ENCODE data around the gene TEKTIP1. TPM values are rescaled to one million over a fixed set of nuclear protein-coding genes. Genes with fewer than 3 reads are reported as not detected.

TEKTIP1 gene
- total RNA-seq, 1 donor from 2014 or later: not detected

- DNase-seq (ENCODE audit: low read depth in 2 of 2): no peak
Measured at GRCh38 chr19:3585301-3586126, 46.5 kb downstream of the TEKTIP1 start, which contains the start of gene GIPC3. Gene GIPC3, plus strand, starts transcription at chr19:3585478. Its CDS starts 120 bp downstream, at chr19:3585598.

DNA sequence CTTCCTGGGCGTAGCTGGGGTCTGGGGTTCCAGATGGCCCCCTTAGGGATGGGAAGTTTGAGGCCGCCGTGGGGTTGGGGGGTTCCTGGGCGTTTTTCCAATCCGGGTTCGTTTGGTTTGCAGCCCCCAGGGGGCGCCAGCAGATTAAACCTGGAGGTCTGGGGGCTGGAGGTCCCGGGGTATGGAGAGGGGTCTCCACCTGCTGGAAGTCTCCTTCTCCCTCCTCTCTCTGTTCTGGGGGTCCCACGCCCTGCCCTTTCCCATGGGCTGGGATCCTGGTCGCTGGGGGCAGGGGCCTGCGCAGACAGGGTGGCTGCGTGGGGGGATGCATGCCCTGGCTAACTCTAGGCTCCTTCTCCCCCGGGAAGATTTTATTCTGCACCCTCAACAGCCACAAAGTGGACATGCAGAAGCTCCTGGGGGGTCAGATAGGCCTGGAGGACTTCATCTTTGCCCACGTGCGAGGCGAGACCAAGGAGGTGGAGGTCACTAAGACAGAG lies 47.2 kb downstream of the TEKTIP1 start:
- no peak for DNase-seq (ENCODE audit: low read depth in 2 of 2)

DNA sequence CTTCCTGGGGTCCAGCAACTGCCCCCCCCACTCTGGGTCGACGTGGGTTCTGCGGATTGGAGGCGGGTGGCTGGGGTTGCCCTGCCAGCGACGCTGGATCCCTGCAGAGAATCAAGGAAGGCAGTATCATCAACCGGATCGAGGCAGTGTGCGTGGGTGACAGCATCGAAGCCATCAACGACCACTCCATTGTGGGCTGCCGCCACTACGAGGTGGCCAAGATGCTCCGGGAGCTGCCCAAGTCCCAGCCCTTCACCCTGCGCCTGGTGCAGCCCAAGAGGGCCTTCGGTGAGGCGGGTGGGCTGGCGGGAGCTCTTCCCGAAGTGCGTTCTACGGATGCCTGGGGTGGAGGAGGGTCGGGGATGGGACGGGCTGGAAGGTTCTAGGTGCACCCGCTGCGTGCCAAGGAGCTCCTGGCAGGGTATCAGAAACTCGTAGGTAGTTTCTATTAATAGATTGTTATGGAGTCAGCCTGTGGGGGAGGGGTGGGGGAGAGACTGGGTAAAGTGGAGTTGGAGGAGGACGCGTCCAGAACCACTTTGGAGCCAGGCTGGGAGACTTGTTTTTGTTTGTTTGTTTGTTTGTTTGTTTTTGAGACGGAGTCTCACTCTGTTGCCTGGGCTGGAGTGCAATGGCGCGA lies 47.9 kb downstream of the TEKTIP1 start:
- DNase-seq (ENCODE audit: low read depth in 2 of 2): no peak

DNA sequence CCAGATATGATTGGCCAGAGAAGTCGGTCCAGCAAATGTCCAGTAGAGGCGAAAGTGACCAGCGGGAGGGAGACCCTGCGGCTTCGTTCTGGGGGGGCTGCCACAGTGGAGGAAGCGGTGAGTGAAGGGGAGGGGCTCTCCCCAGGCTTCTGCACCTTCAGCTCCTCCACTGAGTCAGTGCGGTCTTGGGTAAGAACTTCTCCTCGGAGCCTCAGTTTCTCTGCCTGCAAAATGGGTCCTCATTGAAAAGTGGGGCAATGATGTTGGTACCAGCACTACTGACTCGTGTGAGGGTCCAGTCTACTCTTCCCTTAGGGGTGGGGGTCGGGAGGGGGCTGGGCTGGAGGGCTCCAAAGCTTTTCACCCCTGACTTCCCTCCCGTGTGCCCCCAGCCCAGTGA lies 50.5 kb downstream of the TEKTIP1 start:
- DNase-seq (ENCODE audit: low read depth in 2 of 2): no peak

DNA sequence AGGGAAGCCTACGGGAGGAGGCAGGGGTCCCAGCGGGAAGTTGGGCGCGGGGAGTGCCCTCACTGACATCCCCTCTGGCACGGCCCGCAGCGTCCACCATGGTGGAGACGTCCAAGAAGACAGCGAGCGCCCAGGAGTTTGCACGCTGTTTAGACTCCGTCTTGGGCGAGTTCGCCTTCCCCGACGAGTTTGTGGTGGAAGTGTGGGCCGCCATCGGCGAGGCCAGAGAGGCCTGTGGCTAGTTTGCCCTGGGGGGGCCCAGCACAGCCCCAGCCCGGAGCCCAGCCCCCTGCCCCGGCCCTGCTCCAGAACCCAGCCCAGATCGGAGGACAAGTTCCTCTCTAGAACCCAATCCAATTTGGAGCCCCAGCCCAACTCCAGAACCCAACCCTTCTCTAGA lies 51.0 kb downstream of the TEKTIP1 start:
- no peak for DNase-seq (ENCODE audit: low read depth in 2 of 2)

DNA sequence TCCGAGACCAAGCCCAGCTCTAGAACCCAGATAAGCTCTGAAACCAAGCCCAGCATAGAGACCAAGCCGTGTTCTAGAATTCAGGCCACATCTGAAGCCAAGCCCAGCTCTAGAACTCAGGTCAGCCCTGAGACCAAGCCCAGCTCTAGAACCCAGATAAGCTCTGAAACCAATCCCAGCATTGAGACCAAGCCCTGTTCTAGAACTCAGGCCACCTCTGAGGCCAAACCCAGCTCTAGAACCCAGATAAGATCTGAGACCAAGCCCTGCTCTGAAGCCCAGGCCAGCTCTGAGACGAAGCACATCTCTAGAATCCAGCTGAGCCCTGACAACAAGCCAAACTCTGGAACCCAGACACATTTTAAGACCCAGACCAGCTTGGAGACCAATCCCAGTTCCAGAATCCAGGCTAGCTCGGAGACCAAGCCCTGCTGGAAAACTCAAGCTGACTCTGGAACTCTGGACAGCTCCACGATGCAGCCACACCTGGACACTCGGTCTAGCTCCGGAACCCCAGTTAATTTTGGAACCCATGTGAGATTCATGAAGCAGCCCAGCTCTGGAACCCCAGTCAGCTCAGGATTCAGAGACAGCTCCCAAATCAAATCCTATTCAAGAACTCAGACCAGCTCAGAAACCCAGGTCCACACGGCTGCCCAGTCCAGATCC lies 52.2 kb downstream of the TEKTIP1 start:
- no peak for DNase-seq (ENCODE audit: low read depth in 2 of 2)

DNA sequence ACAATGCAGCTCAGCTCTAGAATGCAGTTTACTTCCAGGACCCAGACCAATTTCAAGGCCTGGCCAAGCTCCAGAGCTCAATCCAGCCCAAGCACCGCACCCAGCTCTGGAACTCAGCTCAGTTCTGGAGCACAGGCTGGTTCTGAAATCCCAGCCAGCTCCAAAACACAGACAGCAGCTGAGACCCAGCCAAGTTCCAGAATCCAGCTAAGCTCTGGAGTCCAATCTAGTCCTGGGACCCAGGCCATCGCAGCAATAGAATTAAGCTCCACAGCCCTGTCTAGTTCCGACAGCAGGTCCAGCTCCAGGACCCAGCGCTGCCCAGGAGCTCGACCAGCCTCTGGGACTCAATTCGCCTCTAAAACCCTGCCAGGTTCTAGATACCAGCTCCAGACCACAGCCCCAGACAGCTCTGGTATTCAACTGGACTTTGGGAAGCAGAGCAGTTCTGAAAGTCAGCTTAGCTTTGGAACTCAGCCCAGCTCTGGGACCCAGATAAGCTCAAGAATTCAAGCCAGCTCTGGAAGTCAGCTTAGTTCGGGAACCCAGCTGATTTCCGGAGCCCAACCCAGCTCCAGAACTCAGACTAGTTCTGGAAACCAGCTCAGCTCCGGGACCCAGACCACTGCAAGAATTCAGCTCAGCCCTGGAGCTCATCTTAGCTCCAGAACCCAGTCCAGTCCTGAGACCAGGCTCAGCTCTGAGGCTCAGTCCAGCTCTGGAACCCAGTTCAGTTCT lies 53.1 kb downstream of the TEKTIP1 start:
- DNase-seq (ENCODE audit: low read depth in 2 of 2): no peak

DNA sequence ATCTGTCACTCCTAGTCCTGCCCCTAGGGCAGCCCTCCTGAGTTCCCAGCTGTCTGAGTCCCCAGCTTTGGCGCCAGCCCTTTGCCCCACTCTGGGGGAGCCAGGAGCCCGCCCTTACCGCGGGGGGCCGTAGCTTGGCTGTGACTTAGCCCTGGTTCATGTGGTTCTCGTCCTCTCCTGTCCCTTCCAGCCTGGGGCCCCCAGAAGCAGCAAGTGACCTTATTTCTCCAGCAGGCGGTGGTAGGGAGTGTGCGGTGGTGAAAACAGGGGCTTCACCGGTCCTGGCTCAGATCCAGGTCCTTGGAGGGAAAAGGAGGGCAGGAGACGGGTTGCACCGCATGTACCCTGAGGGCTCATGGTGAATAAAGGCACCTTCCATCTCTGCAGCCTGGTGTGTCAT lies 54.2 kb downstream of the TEKTIP1 start:
- no peak for DNase-seq (ENCODE audit: low read depth in 2 of 2)

Other genes starting within 250 kb of the TEKTIP1 start
- 11.9 and 18.2 TPM in 2 replicates for gene NFIC, start 172.6 kb upstream of the TEKTIP1 start, total RNA-seq
- gene SMIM24, start 58.6 kb upstream of the TEKTIP1 start, total RNA-seq: not detected in 2 replicates
- gene SMIM44, start 55.7 kb upstream of the TEKTIP1 start, total RNA-seq: not detected in 2 replicates
- 8.6 and 13.9 TPM in 2 replicates for gene DOHH, start 38.5 kb upstream of the TEKTIP1 start, total RNA-seq
- gene FZR1, start 32.9 kb upstream of the TEKTIP1 start, total RNA-seq: 28.4 and 29.8 TPM in 2 replicates
- 53.8 and 78.4 TPM in 2 replicates for gene MFSD12, start 18.4 kb downstream of the TEKTIP1 start, total RNA-seq
- 58.9 and 73.7 TPM in 2 replicates for gene HMG20B, start 33.8 kb downstream of the TEKTIP1 start, total RNA-seq
- gene GIPC3, start 46.3 kb downstream of the TEKTIP1 start, total RNA-seq: 0.77 and 1.4 TPM in 2 replicates
- 1.9 and 2.1 TPM in 2 replicates for gene TBXA2R, start 67.7 kb downstream of the TEKTIP1 start, total RNA-seq
- 18.6 and 25.8 TPM in 2 replicates for gene CACTIN, start 87.6 kb downstream of the TEKTIP1 start, total RNA-seq
- 19.4 and 42.0 TPM in 2 replicates for gene PIP5K1C, start 161.3 kb downstream of the TEKTIP1 start, total RNA-seq
- gene TJP3, start 169.2 kb downstream of the TEKTIP1 start, total RNA-seq: under 0.01 TPM in 2 replicates
- 15.0 and 22.5 TPM in 2 replicates for gene APBA3, start 222.5 kb downstream of the TEKTIP1 start, total RNA-seq
- 45.1 and 72.9 TPM in 2 replicates for gene MRPL54, start 223.5 kb downstream of the TEKTIP1 start, total RNA-seq
- not detected in 2 replicates for gene RAX2, start 233.1 kb downstream of the TEKTIP1 start, total RNA-seq
- gene MATK, start 247.2 kb downstream of the TEKTIP1 start, total RNA-seq: 0.64 and 0.76 TPM in 2 replicates